Measurements from ENCODE around the gene CRYBA2.

The CRYBA2 gene

GRCh38 chr2:218956039-218956438 is 37.2 kb downstream of the CRYBA2 start:
- no peak for DNase-seq (ENCODE audit: low read depth in 2 of 2)

DNA sequence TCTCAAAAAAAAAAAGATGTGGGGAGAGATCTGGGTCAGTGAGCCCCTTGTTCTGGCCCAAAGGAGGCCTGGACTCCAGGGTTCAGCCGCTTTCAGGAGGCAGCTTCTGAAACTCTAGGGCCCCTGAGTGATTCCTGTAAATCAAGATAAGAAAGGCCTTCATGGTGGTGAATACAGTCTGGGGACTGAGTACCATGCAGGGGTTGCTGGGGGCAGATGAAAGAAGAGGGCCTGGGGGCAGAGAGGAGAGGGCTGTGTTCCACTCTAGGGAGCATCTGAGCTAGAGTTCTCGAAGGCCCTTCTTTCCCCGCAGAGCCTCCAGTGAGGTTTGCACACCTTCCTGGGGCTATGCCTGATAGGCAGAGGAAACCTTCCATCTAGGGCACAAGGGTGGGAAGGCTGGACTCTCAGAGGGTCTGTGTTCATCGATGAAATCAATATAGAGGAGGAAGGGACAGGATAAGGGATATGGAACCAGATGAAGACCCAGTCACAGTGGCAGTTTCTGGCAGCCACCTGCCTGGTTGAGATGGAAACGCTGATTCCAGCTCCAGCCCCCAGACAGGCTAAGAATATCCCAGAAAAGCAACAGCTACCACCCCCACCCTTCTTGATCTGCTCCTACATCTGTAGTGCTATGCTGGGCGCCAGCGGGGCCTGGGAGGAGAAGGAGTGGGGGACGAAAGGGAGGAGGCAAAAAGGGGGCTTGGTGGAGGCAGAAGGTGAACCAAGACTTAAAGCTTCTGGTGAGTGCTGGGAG is 38.5 kb downstream of the CRYBA2 start:
- DNase-seq (ENCODE audit: low read depth in 2 of 2): no peak

- no peak for DNase-seq (ENCODE audit: low read depth in 2 of 2)
Measured at GRCh38 chr2:218953366-218953954, 39.8 kb downstream of the CRYBA2 start.

GRCh38 chr2:218952160-218952559 is 41.1 kb downstream of the CRYBA2 start:
- no peak for DNase-seq (ENCODE audit: low read depth in 2 of 2)

DNA sequence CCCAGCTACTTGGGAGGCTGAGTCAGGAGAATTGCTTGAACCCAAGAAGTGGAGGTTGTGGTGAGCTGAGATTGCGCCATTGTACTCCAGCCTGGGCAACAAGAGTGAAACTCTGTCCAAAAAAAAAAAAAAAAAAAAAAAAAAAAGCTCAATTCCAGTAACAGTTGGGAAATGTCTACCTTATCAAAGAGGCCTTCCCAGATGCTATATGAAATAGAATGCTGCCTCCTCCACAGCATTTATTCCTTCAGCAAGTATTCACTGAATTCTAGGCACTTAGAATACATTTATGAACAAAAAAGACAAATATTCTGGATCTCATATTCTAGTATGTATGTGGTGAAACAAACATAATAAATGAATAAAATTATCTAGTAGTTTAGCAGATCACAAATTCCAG is 46.6 kb downstream of the CRYBA2 start:
- DNase-seq (ENCODE audit: low read depth in 2 of 2): no peak

DNA sequence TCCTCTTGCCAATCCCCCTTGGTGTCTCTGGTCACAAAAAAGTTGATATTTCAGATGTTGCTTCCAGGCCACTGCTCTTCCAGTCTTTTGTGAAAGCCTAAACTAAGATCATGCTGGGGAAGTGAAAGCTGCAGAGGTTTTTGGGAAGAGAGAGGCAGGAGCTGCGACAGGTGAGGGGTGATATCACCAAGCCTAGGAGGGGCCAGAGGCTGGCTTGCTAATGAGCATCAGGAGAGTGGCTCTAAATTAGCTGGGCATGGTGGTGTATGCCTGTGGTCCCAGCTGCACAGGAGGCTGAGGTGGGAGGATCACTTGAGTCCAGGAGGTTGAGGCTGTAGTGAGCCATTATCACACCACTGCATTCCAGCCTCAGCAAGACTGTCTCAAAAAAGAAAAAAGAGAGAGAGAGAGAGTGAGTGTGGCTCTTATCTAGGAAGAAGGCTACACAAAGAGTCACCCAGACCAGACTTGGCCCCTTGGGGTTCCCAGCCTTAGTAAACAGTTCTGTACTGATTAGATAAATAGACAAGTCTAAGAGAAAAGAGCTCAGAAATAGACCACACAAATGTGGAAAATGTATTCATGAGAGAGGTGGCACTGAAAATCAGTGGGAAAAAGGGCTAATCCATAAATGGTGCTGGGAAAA is 48.3 kb downstream of the CRYBA2 start:
- no peak for DNase-seq (ENCODE audit: low read depth in 2 of 2)

Measured in activated CD8-positive, alpha-beta memory T cell treated with anti-CD3 and anti-CD28 coated beads for 4 hours (primary cell).